ENCODE measurements around the gene SLC16A4.
"Not testable (repeated sequence)": the region's sequence is repeated elsewhere in the genome, so short reads cannot be mapped to it uniquely, and the experiment has no call there.

SLC16A4 gene

GRCh38 chr1:110390692-110391245 lies at the start of gene SLC16A4:
Gene SLC16A4, minus strand, starts transcription at chr1:110391026. Its CDS starts 1,703 bp downstream, at chr1:110389323.
- peak; percentile 41 for DNase-seq (ENCODE audit: low spot score)

GRCh38 chr1:110439873-110440272 lies 49.0 kb upstream of the SLC16A4 start:
- not testable (repeated sequence) for DNase-seq (ENCODE audit: low spot score)

GRCh38 chr1:110438893-110439292 lies 48.1 kb upstream of the SLC16A4 start:
- DNase-seq (ENCODE audit: low spot score), result no peak

- not testable (repeated sequence) for DNase-seq (ENCODE audit: low spot score)
Measured at GRCh38 chr1:110437645-110438299, 46.9 kb upstream of the SLC16A4 start.

GRCh38 chr1:110436635-110437034 lies 45.8 kb upstream of the SLC16A4 start:
- peak; percentile 32 for DNase-seq (ENCODE audit: low spot score)

- no peak for DNase-seq (ENCODE audit: low spot score)
Measured at GRCh38 chr1:110434946-110435345, 44.1 kb upstream of the SLC16A4 start.

- peak; percentile 84 for DNase-seq (ENCODE audit: low spot score)
Measured at GRCh38 chr1:110433803-110434202, 43.0 kb upstream of the SLC16A4 start.

GRCh38 chr1:110433213-110433612 lies 42.4 kb upstream of the SLC16A4 start:
- DNase-seq (ENCODE audit: low spot score), result no peak

GRCh38 chr1:110430901-110431300 lies 40.1 kb upstream of the SLC16A4 start:
- no peak for DNase-seq (ENCODE audit: low spot score)

GRCh38 chr1:110430366-110430765 lies 39.5 kb upstream of the SLC16A4 start:
- no peak for DNase-seq (ENCODE audit: low spot score)

- no peak for DNase-seq (ENCODE audit: low spot score)
Measured at GRCh38 chr1:110428946-110429345, 38.1 kb upstream of the SLC16A4 start.

GRCh38 chr1:110426854-110427253 lies 36.0 kb upstream of the SLC16A4 start:
- no peak for DNase-seq (ENCODE audit: low spot score)

GRCh38 chr1:110425612-110426152 lies 34.9 kb upstream of the SLC16A4 start:
- DNase-seq (ENCODE audit: low spot score), result no peak

GRCh38 chr1:110424699-110425611 lies 34.1 kb upstream of the SLC16A4 start:
- DNase-seq (ENCODE audit: low spot score), result no peak

GRCh38 chr1:110420874-110421793 lies 30.3 kb upstream of the SLC16A4 start:
- no peak for DNase-seq (ENCODE audit: low spot score)

GRCh38 chr1:110420023-110420662 lies 29.3 kb upstream of the SLC16A4 start:
- no peak for DNase-seq (ENCODE audit: low spot score)

GRCh38 chr1:110418729-110419128 lies 27.9 kb upstream of the SLC16A4 start:
- DNase-seq (ENCODE audit: low spot score), result no peak

GRCh38 chr1:110413045-110413444 lies 22.2 kb upstream of the SLC16A4 start:
- not testable (repeated sequence) for DNase-seq (ENCODE audit: low spot score)

- peak; percentile 70 for DNase-seq (ENCODE audit: low spot score)
Measured at GRCh38 chr1:110412576-110412975, 21.8 kb upstream of the SLC16A4 start.

GRCh38 chr1:110411173-110411735 lies 20.4 kb upstream of the SLC16A4 start:
- no peak for DNase-seq (ENCODE audit: low spot score)

GRCh38 chr1:110409316-110409715 lies 18.5 kb upstream of the SLC16A4 start:
- DNase-seq (ENCODE audit: low spot score), result no peak

Measured in iPS-NIHi11 (cell line).